NCI-H1694 (cell line): ENCODE data around the gene FAAP100.
"Not testable (repeated sequence)": the region's sequence is repeated elsewhere in the genome, so short reads cannot be mapped to it uniquely, and the experiment has no call there.

Experiments used
- DNase-seq: peaks from one replicate; lab custom pipeline; 2025; lab: John Stamatoyannopoulos, UW

Gene FAAP100

DNA sequence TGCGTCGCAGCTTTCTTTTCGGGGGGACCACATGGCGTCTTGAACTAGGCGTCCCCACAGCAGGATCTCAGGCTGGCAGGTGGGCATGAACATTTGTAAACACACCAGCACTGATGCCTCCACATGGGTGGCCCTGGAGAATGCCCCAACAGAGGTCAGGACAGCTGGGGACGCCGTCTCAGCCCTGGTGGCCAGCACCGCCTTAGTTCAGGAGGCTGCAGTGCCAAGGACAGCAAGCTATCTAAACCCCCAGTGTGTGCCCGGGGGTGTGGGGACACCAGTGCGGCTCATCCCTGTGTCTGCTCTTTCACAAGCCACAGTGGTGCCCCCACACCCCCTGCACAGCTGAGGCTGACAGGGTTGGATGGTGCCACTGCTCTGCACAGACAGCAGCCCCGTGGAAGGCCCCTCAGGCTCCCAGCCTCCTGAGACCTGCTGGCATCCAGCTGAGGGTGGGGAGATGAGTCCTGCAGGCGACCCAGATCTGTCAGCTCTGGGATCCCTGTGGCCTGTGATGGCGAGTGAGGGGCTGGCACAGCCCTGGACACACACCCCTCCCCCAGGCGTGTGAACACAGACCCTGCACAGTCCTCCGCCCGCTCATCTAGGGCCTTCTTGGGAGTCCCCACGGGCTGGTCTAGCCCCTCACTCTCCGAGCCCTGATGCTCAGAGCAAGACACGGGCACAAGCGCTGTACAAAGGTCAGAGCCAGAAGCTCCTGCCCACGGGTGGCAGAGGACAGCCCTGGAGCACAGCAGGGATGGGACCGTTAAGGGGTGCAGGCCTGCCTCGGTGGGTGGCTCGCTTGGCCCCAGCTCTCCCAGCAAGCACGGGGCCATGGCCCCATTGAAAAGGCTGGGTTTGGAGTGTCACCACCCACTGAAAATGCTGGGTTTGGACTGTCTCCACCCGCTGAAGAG is 13.2 kb downstream of the FAAP100 start:
- no peak for DNase-seq

DNA sequence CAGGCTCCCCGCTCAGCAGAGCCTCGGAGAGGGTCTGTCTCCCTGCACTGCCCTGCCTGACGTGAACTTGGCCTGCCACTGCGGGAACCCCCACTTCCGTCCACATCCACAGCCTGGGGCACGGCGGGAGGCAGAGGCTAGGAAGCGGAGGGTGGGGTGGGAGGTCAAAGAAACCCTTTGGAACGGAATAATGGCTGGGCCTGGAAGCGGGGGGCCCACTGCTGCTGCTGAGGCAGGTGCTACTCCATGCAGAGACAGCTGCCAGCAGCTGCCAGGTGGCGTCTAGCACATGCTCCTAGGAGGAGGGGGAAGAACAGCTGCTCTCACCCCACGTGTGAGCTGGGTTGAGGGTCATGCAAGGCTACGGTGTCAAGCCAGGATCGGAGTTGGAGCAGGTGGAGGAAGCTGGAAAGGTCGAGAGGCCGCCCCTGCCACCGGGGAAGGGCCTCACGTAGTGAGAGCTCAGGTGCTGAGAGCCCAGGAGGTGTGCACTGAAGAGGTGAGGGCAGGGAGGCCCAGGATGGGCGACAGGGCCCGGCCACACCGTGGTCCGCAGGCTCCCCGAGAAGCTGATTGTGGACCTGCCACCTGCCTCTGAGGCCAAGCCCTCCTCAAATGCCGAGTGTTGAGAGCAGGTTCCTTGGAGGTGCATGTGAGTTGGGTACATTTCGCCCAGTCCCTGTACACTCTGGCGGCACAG is 14.1 kb downstream of the FAAP100 start:
- peak; percentile 77 for DNase-seq

DNA sequence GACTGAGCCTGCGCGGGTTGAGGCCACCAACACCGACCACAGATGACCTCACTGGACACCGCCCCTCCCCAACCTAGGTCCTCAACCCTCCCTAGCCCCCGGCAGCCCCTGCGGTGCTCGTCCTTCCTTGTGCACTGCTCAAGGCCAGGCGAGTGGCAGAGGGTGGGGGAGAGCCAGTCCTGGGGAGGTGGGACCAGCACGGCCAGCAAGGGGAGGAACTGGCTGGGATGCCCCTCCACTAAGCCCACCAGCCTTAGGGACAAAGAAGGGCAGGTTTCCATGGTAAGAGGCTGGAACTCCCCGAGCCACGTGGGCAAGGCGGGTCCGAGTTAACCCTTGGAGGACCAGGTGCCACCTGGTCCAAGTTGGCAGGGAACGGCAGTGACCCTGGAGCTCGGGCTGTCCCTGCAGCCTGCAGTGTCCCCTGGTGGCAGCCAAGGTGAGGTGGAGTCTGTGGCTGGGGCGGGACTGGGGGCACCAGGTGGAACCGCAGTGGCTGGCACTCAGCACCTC is 14.8 kb downstream of the FAAP100 start:
- no peak for DNase-seq

DNA sequence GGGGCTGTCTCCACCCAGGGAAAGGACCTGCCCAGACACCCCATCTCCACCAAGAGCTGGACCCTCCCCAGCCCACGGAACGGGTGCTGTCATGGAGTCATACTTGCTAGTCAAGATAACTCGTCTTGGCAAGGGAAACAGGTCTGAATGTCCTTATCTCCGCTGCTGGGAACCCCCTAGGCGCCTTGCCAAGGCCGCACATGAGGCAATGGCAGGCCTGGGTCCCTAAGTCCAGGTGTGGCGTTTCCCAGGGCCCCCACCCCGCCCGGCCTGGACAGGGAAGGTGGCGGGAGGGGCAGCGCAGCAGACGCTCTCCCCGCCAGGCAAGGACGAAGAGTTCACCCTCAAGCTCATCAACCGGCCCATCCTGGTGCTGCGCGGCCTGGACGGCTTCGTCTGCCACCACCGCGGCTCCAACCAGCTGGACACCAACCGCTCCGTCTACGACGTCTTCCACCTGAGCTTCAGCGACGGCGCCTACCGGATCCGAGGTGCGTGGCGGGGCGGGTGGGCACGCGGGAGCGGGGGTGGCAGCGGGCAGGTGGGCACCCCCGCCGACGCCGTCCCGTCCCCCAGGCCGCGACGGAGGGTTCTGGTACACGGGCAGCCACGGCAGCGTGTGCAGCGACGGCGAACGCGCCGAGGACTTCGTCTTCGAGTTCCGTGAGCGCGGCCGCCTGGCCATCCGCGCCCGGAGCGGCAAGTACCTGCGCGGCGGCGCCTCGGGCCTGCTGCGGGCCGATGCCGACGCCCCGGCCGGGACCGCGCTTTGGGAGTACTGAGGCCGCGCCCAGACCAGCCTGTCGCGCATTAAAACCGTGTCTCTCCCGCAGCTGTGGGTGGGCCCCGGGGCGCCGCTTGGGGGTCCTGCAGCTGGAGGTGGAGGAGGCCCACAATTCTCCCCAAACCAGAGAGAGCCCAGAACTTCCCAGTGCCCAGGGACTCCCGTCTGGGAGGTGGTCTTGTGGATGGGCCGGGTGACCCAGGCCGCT is 15.6 kb downstream of the FAAP100 start:
- DNase-seq, result no peak

DNA sequence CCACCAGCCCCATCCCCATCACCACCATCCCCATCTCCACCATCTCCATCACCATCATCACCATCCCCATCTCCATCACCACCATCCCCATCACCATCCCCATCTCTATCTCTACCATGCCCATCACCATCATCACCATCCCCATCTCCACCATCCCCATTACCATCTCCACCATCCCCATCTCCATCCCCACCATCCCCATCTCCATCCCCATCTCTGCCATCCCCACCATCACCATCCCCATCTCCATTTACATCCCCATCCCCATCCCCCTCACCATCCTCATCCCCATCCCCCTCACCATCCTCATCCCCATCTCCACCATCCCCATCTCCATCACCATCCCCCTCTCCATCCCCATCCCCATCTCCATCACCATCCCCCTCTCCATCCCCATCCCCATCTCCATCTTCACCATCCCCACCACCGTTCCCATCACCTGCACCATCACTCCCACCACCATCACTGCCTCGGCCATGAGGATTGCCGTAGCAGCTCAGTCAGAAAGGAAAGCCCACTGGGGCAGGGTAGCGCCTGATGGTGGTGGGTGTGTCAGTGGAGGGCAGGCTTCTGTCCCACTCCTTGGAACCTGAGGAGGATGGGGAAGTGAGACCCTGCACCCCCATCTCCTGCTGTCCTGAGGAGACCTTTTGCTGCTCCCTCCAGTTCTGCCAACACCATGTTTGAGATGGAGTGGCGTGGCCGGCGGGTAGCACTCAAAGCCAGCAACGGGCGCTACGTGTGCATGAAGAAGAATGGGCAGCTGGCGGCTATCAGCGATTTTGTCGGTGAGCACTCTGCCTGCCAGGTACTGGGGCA is 16.5 kb downstream of the FAAP100 start:
- DNase-seq, result no peak

DNA sequence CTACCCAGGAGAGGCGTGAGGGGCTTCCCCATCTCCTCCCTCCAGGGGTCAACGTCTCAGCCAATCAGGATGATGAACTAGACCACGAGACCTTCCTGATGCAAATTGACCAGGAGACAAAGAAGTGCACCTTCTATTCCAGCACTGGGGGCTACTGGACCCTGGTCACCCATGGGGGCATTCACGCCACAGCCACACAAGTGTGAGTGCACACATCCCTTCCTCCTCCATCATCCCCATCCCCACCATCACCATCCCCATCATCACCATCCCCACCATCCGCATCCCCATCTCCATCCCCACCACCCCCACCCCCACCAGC is 17.2 kb downstream of the FAAP100 start:
- no peak for DNase-seq

DNA sequence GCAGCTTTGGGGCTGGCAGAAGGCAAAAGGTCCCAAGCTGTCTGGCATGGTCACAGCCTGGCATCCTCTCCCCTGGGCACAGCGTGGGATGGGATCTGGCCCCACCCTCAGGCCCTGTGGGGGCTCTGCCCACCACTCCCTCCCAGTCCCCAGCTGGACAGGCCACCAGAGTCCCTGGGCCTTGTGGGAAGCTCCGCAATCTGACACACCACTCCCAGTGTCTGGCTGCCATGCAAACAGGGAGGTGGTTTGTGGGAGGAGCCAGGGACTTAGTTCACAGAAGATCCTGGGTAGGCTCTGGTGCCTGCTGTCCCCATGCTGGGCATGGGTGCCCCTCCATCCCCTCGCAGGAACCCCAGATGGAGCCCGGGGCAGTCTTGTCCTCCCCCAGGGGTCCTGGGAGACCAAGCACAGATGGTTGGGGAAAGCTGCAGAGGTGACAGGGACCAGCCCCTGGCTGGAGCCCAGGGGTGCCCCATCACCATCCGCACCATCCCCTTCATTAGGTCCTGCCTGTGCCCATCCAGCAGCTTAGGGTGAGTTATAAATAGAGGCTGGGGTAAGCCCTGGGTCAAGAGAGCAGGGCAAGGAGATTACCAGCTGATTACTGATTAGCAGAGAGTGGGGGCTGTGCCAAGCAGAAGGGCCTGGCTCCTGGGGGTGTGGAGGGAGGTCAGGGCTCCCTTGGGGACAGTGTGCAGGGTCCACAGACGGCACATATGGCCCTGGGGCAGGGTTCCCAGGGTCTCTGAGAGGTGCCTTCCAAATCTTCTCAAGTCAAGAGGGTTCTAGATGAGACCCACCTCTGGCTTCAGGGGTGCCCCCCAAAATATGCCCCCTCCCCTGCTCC is 17.8 kb downstream of the FAAP100 start:
- no peak for DNase-seq

DNA sequence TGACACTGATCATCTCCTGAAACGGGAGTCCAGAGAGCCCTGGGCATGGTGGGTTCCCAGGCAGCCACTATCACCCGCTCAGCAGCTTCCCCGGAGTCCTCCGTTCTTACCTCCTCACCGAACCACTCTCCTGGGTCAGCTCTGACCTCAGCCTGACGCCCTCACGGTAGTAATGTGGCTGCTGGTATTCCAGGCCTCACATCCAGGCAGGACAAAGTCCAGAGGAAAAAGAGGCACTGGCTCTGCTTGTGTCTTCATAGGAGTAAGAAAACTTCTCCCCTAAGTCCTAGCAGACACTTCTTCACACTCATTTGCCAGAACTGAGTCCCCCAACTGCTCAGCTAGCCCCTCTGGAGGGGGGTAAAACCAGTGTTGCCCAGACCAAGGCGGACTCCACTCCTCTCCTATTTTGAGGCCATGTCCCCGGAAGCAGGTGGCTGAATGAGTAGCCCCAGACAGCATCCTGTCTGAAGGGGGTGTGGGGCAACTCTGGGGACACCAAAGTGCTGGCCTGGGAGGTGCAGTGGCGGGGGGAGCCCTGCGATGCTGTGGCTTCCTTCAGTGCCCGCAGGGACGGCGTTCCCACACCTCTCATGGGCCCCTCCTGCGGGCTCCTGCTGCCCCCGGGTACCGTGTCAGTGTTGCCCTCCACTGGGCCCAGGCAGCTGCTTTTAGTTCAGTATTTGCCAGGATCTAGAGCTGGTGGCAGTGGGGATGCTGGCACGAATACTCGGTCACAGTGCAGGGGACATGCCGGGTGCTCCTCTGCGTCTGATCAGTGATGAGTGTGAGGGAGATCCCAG is 18.6 kb downstream of the FAAP100 start:
- no peak for DNase-seq

DNA sequence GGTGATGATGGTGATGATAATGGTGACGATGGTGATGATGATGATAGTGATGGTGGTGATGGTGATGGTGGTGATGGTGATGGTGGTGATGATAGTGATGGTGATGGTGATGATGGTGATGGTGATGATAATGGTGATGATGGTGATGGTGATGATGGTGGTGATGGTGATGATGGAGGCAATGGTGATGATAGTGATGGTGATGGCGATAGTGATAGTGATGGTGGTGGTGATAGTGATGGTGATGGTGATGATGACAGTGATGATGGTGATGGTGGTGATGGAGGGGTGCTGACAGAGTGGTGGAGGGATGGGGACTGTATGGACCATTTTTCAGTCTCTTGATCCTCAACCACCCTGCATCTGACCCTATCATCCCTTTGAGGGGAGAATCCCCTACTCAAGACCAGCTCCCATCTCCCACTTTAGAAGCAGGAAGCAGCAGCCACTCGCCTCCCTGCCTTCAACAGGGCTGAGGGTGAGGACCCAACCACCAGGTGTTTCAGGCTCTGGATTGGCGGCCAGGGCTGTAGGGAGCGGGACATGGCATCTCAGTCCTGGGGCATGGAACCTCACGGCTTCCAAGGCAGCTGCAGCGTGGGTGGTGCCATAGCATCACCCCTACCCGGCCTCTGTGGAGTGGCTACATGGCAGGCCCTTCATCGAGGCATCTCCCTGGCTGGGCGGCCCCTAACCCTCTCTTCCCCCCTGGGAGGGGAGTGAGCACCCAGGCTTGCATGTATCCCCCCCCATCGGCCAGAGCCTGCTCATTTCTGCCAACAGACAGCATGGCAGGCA is 19.5 kb downstream of the FAAP100 start:
- DNase-seq, result no peak

DNA sequence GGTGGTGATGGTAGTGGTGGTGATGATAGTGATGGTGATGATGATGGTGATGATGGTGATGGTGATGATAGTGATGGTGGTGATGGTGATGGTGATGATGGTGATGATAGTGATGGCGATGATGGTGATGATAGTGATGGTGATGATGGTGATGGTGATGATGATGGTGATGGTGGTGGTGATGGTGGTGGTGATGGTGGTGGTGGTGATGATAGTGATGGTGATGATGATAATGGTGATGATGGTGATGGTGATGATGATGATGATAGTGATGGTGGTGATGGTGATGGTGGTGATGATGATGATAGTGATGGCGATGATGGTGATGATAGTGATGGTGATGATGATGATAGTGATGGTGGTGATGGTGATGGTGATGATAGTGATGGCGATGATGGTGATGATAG is 20.2 kb downstream of the FAAP100 start:
- not testable (repeated sequence) for DNase-seq

DNA sequence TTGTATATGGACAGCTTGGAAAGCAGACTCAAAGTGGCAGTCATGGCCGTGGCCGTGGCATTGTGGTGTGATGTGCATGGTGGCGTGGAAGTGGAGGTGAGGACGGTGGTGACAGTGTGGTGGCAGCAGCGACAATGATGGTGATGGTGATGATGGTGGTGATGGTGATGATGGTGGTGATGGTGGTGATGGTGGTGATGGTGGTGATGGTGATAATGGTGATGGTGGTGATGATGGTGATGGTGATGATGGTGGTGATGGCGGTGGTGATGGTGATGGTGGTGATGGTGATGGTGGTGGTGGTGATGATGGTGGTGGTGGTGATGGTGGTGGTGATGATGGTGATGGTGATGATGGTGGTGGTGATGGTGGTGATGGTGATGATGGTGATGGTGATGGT is 21.1 kb downstream of the FAAP100 start:
- not testable (repeated sequence) for DNase-seq

DNA sequence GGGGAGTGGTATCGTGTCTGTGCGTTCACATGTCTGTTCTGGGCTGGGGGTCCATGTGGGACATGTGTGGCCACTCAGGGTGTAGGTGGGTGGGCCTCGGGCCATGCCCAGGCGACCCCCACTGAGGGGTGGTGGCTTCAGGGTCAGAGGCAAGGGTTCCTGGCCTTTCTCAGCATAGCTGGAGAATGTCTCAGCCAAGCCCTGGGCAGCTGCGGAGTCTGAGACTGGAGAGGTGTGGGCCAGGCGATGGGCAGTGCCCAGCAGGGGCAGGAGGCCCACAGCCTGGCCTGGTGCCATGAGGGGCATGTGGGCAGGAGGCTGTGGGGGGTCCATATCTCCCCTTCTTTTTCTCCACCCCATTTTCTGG is 22.7 kb downstream of the FAAP100 start:
- DNase-seq, result no peak

DNA sequence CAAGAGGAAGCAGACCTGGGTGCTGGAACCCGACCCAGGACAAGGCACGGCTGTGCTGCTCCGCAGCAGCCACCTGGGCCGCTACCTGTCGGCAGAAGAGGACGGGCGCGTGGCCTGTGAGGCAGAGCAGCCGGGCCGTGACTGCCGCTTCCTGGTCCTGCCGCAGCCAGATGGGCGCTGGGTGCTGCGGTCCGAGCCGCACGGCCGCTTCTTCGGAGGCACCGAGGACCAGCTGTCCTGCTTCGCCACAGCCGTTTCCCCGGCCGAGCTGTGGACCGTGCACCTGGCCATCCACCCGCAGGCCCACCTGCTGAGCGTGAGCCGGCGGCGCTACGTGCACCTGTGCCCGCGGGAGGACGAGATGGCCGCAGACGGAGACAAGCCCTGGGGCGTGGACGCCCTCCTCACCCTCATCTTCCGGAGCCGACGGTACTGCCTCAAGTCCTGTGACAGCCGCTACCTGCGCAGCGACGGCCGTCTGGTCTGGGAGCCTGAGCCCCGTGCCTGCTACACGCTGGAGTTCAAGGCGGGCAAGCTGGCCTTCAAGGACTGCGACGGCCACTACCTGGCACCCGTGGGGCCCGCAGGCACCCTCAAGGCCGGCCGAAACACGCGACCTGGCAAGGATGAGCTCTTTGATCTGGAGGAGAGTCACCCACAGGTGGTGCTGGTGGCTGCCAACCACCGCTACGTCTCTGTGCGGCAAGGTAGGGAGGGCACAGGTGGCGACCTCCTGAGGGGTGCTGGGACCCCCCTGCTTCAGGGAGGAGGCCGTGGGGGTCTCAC is 23.3 kb downstream of the FAAP100 start:
- no peak for DNase-seq

DNA sequence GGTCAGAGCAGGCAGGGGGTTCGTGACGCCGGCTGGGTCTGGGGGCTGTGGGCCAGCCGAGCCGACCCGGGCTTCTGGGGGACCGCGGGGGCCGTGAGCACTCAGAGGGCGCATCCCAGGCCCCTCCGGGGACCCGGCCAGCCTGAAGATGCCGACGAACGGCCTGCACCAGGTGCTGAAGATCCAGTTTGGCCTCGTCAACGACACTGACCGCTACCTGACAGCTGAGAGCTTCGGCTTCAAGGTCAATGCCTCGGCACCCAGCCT is 23.8 kb downstream of the FAAP100 start:
- no peak for DNase-seq

DNA sequence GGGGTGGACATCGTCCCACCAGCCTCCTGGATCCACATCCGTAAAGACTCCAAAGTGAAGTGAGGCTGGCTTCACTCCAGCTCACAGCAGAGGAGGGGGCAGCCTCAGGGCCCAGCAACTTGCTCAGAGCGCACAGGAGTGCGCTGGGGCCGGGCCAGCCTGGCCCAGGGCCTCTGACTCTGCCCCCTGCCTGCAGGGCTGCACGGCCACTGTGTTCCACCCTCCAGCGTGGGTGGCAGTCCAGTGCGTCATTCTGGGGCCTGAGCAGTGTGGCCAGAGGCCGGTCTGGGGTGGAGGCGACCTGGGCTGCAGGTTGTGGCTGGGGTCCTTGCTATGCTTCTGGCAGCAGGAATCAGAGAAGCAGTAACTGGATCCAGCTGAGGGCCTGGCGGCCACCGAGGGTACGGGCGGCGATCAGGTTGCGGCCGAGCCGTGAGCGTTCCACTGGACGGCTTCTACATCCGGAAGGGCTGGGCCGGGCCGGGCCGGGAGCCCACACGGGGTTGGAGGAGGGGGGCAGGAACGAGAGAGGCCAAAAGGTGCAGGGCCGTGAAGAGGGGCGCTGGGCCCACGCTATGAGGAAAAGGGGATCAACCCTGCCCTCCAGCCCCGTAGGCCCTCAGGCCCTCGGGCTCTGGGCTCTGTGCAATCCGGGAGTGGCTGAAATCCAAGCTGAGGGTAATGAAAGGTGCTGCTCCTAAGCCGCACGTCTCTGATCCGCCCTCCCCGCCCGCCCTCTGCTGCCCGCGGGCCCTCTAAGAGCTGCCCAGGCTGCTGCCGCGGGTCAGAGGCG is 24.4 kb downstream of the FAAP100 start, which contains the start of gene FSCN2:
Gene FSCN2, plus strand, starts transcription at position 787 of the 793 bp plus-strand sequence. CDS start 155 bp downstream, outside the sequence.
- DNase-seq, result no peak

DNA sequence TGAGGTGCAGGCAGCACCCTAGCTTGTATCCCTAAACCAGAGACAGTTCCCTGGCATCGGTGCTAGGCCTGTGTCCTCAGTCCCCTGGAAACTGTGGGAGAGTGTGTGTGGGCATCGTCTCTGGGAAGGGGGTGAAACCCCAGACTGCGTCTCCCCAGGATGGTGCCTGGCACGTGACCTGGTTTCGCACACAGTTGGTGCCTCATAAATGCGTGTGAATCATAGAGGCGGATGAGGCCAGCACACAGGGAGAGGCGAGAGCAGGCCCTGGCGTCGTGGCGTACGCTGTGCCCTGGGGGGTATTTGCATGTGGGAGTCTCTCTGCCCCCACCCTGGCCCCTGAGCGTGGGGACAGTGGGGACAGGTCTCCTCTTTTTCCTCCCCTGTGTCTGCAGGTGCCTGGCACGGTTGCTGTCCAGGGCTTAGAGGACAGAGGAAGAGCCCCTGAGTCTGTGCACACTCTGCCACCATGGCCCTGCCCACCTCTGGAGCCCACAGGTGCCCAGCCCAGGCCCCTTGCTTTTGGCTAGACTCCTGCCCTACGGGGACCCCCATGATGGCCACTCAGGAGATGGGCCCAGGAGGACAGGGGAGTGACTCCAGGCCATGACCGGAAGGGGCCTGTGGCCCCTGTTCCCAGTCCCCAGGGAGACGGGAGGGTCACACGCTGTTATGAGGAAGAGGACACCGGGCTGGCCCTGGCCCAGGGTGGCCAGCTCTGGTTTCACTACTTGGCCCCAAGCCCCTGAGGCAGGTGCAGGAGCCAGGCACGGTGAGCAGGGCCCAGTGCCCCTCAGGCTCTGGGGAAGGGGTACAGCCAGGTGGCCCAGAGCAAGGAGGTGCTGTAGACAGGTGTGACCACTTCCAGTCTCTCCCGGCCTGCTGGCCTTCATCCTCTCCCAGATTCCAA is 25.2 kb downstream of the FAAP100 start:
- DNase-seq, result no peak
